Brain microvascular endothelial cell (primary cell): ENCODE measurements around the gene LIPI.
"Not testable (repeated sequence)": the region's sequence is repeated elsewhere in the genome, so short reads cannot be mapped to it uniquely, and the experiment has no call there.

Source experiments
- DNase-seq: peaks from one replicate; pipeline ENCODE4 v3.0.0-alpha.2; 2020
- H3K27ac ChIP-seq: fragments of 250-450 bp; sonication (Bioruptor Pico); 2 replicates; pipeline ENCODE4 v1.5.1; 2020; ENCODE audit warnings: mild to moderate bottlenecking, moderate library complexity
- H3K27me3 ChIP-seq: fragments of 250-450 bp; sonication (Bioruptor Pico); replicated peaks from 2 replicates; pipeline ENCODE4 v1.5.1; 2020; ENCODE audit warnings: mild to moderate bottlenecking
- H3K36me3 ChIP-seq: fragments of 250-450 bp; sonication (Bioruptor Pico); replicated peaks from 2 replicates; pipeline ENCODE4 v1.5.1; 2020; ENCODE audit warnings: mild to moderate bottlenecking
- H3K4me3 ChIP-seq: 2 replicates; pipeline ENCODE4 v1.5.1; 2011; ENCODE audit warnings: low read depth, mild to moderate bottlenecking, control low read depth, low read length, moderate library complexity
- in situ Hi-C: cut with HindIII; loops from 2 replicates; pipeline ENCODE4 v1.10.0; 2017; ENCODE audit warnings: low sequenced_read_pairs, low pct_ligation_motif_present
- TF ChIP-seq, protein P1 (sequence below): IDR thresholded peaks from 2 replicates; pipeline ENCODE4 v1.5.1; 2011; ENCODE audit warnings: low read depth, mild to moderate bottlenecking, moderate library complexity, low read length, control low read depth, inconsistent platforms; ENCODE audit errors: missing control alignments

Gene LIPI

DNA sequence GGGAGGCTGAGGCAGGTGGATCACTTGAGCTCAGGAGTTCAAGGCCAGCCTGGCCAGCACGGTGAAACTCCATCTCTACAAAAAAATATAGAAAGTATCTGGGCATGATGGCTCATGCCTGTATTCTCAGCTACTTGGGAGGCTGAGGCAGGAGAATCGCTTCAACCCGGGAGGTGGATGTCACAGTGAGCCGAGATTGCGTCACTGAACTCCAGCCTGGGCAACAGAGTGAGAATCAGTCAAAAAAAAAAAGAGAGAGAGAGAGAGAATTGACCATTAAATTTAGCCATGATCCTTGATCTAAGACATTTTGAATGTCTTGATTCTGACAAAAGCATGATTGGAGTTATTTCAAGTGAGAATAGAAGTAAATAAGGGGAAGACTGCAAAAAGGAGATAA is 24.3 kb upstream of the LIPI start:
- H3K4me3 ChIP-seq, result no peak overlapping the region
- H3K36me3 ChIP-seq, result no peaks in the 10 kb centered on the region
- no peak for DNase-seq
- H3K27me3 ChIP-seq, result no peaks in the 10 kb centered on the region
- in situ Hi-C loops, result no loop called here
- TF ChIP-seq, protein P1, sequence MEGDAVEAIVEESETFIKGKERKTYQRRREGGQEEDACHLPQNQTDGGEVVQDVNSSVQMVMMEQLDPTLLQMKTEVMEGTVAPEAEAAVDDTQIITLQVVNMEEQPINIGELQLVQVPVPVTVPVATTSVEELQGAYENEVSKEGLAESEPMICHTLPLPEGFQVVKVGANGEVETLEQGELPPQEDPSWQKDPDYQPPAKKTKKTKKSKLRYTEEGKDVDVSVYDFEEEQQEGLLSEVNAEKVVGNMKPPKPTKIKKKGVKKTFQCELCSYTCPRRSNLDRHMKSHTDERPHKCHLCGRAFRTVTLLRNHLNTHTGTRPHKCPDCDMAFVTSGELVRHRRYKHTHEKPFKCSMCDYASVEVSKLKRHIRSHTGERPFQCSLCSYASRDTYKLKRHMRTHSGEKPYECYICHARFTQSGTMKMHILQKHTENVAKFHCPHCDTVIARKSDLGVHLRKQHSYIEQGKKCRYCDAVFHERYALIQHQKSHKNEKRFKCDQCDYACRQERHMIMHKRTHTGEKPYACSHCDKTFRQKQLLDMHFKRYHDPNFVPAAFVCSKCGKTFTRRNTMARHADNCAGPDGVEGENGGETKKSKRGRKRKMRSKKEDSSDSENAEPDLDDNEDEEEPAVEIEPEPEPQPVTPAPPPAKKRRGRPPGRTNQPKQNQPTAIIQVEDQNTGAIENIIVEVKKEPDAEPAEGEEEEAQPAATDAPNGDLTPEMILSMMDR, result no peak
- no peak overlapping the region for H3K27ac ChIP-seq

DNA sequence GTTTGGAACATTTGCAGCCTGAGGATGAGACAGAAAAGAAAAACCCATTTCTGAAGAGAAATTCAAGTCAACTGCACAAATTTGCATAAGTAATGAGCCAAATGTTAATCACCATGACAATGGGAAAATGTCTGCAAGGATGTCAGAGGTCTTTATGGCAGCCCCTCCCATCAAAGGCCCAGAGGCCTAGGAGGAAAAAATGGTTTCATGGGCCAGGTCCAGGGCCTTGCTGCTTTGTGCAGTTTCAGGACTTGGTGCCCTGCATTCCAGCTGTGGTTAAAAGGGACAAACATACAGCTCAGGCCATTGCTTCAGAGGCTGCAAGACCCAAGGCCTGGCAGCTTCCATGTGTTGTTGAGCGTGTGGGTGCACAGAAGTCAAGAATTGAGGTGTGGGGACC is 18.6 kb upstream of the LIPI start:
- in situ Hi-C loops, result no loop called here
- TF ChIP-seq, protein P1, result no peak
- no peaks in the 10 kb centered on the region for H3K27me3 ChIP-seq
- no peak overlapping the region for H3K27ac ChIP-seq
- no peak for DNase-seq
- H3K4me3 ChIP-seq, result no peak overlapping the region
- H3K36me3 ChIP-seq, result no peaks in the 10 kb centered on the region

DNA sequence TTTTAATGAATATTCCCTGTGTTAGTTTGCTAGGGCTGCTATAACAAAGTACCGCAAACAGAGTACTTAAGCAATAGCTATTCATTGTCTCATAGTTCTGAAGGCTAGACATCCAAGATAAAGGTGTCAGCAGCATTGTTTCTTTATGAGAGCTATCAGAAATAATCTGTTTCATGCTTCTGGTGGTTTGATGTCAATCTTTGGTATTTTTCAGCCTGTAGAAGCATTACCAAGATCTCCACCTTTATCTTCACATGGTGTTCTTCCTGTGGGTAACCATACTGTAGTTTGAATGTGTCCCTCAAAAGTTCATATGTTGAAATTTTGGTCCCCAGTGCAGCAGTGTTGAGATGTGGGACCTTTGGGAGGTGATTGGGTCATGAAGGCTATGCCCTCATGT is 12.6 kb upstream of the LIPI start:
- in situ Hi-C loops, result no loop called here

DNA sequence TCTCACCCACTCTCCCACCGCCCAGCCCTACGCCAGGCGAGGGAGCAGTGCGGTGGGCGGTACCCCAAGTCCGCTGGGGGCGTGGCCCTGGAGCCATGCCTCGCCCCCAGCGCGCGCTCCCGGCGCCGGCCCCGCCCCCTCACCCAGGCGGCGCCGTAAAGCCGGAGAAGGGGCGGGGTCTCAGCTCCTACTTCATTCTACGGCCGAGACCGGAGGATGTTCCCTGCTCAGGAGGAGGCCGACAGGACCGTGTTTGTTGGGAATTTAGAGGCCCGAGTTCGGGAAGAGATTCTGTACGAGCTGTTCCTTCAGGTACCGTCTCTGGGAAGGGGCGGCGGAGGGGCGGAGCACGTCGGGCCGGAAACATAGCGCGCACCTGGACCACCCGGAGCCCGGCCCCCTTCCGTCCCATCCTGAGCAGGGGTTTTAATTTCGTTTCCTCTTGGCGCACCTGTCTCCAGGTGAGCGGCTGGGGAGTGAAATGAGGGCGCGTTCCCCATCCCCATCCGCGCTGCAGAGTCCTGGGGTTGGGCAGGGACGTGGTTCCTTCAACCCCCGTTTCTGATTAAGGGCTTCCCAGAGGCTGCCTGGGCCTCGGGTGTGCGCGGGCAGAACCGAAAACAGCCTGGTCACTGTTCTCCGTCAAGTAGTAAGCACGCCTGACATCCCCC is 5.4 kb upstream of the LIPI start, which contains the start of gene RBM11:
Gene RBM11, plus strand, starts transcription at position 187 of the 671 bp plus-strand sequence. Its CDS starts 30 bp downstream, at position 217.
- TF ChIP-seq, protein P1, result no peak
- in situ Hi-C loops, result no loop called here
- H3K27me3 ChIP-seq, result no peaks in the 10 kb centered on the region
- peak within 1 kb of the TSS; percentile 63 for H3K4me3 ChIP-seq
- no peaks in the 10 kb centered on the region for H3K36me3 ChIP-seq
- peak; percentile 30 for DNase-seq
- H3K27ac ChIP-seq, result no peak within 1 kb of the TSS

More for the DNA sequence above, 12.6 kb upstream of the LIPI start:
- TF ChIP-seq, protein P1, result no peak
- no peaks in the 10 kb centered on the region for H3K27me3 ChIP-seq
- no peak for DNase-seq
- H3K36me3 ChIP-seq, result no peaks in the 10 kb centered on the region
- H3K4me3 ChIP-seq, result no peak overlapping the region
- H3K27ac ChIP-seq, result no peak overlapping the region

DNA sequence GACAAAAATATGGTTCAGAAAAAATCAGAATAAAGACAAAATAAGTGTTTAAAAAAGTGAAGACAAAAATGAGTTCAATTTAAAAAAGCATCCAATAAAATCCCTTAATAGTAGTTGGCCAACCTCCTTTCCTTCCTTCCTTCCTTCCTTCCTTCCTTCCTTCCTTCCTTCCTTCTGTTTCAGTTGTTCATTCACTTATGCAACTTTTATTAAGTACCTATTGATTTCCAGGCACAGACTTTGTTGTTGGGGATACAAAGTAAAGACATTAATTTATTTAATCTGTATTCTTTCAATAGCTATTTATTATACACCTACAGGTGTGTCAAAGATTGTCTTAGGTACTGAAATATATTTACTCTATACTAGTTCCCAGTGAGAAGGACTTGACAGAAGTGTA is 2.4 kb upstream of the LIPI start:
- Histone ChIP-seq H3K36me3 (no peaks in the 10 kb centered on the region), H3K27ac (no peak overlapping the region), H3K27me3 (no peaks in the 10 kb centered on the region), H3K4me3 (no peak overlapping the region)
- in situ Hi-C loops, result no loop called here
- TF ChIP-seq, protein P1, result no peak
- DNase-seq, result no peak

DNA sequence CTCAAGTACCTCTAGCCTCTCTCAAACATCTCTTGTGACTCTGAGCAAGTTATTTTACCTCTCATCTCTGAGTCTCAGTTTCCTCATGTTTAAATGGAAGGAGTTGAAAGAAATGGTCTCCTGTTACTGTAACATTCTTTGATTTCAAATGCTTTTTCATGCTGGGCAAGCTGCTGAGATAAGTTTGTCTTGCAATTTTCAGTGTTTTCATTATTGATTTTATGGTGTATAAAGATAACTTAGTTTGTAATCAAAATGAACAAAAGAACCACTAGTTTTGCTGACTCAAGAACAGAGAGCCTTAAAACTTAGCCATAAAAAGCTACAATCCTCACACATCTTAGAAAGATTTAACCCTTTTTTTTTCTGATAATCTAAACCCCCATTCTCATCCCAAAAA is 4.5 kb downstream of the LIPI start:
- TF ChIP-seq, protein P1, result no peak
- Histone ChIP-seq H3K4me3 (no peak overlapping the region), H3K36me3 (no peaks in the 10 kb centered on the region), H3K27ac (no peak overlapping the region), H3K27me3 (no peaks in the 10 kb centered on the region)
- in situ Hi-C loops, result no loop called here
- no peak for DNase-seq

- H3K4me3 ChIP-seq, in situ Hi-C loops, H3K36me3 ChIP-seq, H3K27me3 ChIP-seq, H3K27ac ChIP-seq, DNase-seq: not testable (repeated sequence)
Measured at GRCh38 chr21:14166463-14167223, 44.1 kb downstream of the LIPI start.
